ENCODE data around the gene DUOXA2. TPM values are rescaled to one million over a fixed set of nuclear protein-coding genes. Genes with fewer than 3 reads are reported as not detected.
"Not testable (repeated sequence)": the region's sequence is repeated elsewhere in the genome, so short reads cannot be mapped to it uniquely, and the experiment has no call there.

DUOXA2 gene
- total and polyA plus RNA-seq, 4 donors: 0.13 TPM; not detected in 3

- Histone ChIP-seq H3K4me3 (ENCODE audit: low read length in 2 of 2) (no peak overlapping the region), H3K4me1 (ENCODE audit: control insufficient read depth in 1 of 2, insufficient read depth in 2 of 2, low read length in 2 of 2) (no peaks in the 10 kb centered on the region), H3K27me3 (ENCODE audit: control insufficient read depth in 1 of 2, insufficient read depth in 2 of 2, low read length in 1 of 2) (no peaks in the 10 kb centered on the region), H3K36me3 (ENCODE audit: control insufficient read depth in 1 of 2, insufficient read depth in 2 of 2, low read length in 1 of 2) (no peaks in the 10 kb centered on the region), H3K9me3 (ENCODE audit: control insufficient read depth, low read length) (no peaks in the 10 kb centered on the region), H3K27ac (ENCODE audit: low read depth in 1 of 2, low read length in 2 of 2) (no peak overlapping the region)
- intact Hi-C loops (cut with DNase I): no loop called here
- WGBS, 2 donors: 89 to 93% methylated on average over 6 of the region's 6 CpGs
- DNase-seq: peak in 1 of 2 donors; percentile 51
- ATAC-seq (ENCODE audit: low FRiP score): no peak
Measured at GRCh38 chr15:45102226-45102625, 11.9 kb upstream of the DUOXA2 start.

GRCh38 chr15:45104170-45104569 is 10.0 kb upstream of the DUOXA2 start:
- WGBS, 2 donors: 89 to 90% methylated on average over 5 to 9 of the region's 9 CpGs
- peak in 1 of 2 donors; percentile 32 for DNase-seq
- intact Hi-C loops (cut with DNase I); H3K4me1 ChIP-seq (ENCODE audit: control insufficient read depth in 1 of 2, insufficient read depth in 2 of 2, low read length in 2 of 2); H3K4me3 ChIP-seq (ENCODE audit: low read length in 2 of 2); H3K27ac ChIP-seq (ENCODE audit: low read depth in 1 of 2, low read length in 2 of 2); ATAC-seq (ENCODE audit: low FRiP score); H3K36me3 ChIP-seq (ENCODE audit: control insufficient read depth in 1 of 2, insufficient read depth in 2 of 2, low read length in 1 of 2); H3K27me3 ChIP-seq (ENCODE audit: control insufficient read depth in 1 of 2, insufficient read depth in 2 of 2, low read length in 1 of 2); H3K9me3 ChIP-seq (ENCODE audit: control insufficient read depth, low read length): not testable (repeated sequence)

GRCh38 chr15:45105586-45105985 is 8.5 kb upstream of the DUOXA2 start:
- WGBS, 2 donors: 92 to 93% methylated on average over 11 of the region's 11 CpGs
- intact Hi-C loops (cut with DNase I): no loop called here
- ATAC-seq (ENCODE audit: low FRiP score): no peak

GRCh38 chr15:45106002-45106790 is 7.9 kb upstream of the DUOXA2 start:
- no peak overlapping the region for H3K4me3 ChIP-seq (ENCODE audit: low read length in 2 of 2)
- WGBS, 2 donors: 78% methylated on average over 15 of the region's 15 CpGs
- no peaks in the 10 kb centered on the region for H3K36me3 ChIP-seq (ENCODE audit: control insufficient read depth in 1 of 2, insufficient read depth in 2 of 2, low read length in 1 of 2)
- H3K27ac ChIP-seq (ENCODE audit: low read depth in 1 of 2, low read length in 2 of 2): no peak overlapping the region
- no peaks in the 10 kb centered on the region for H3K27me3 ChIP-seq (ENCODE audit: control insufficient read depth in 1 of 2, insufficient read depth in 2 of 2, low read length in 1 of 2)
- ATAC-seq (ENCODE audit: low FRiP score): no peak
- peak in 1 of 2 donors; percentile 59 for DNase-seq
- no peaks in the 10 kb centered on the region for H3K4me1 ChIP-seq (ENCODE audit: control insufficient read depth in 1 of 2, insufficient read depth in 2 of 2, low read length in 2 of 2)
- intact Hi-C loops (cut with DNase I): no loop called here
- H3K9me3 ChIP-seq (ENCODE audit: control insufficient read depth, low read length): no peaks in the 10 kb centered on the region

More at GRCh38 chr15:45105586-45105985, 8.5 kb upstream of the DUOXA2 start:
- no peaks in the 10 kb centered on the region for H3K27me3 ChIP-seq (ENCODE audit: control insufficient read depth in 1 of 2, insufficient read depth in 2 of 2, low read length in 1 of 2)
- no peak overlapping the region for H3K4me3 ChIP-seq (ENCODE audit: low read length in 2 of 2)
- H3K27ac ChIP-seq (ENCODE audit: low read depth in 1 of 2, low read length in 2 of 2): no peak overlapping the region
- no peaks in the 10 kb centered on the region for H3K4me1 ChIP-seq (ENCODE audit: control insufficient read depth in 1 of 2, insufficient read depth in 2 of 2, low read length in 2 of 2)
- H3K9me3 ChIP-seq (ENCODE audit: control insufficient read depth, low read length): no peaks in the 10 kb centered on the region
- DNase-seq: peak in 1 of 2 donors; percentile 53
- H3K36me3 ChIP-seq (ENCODE audit: control insufficient read depth in 1 of 2, insufficient read depth in 2 of 2, low read length in 1 of 2): no peaks in the 10 kb centered on the region

- ATAC-seq (ENCODE audit: low FRiP score) (no peak), DNase-seq (peak in 1 of 2 donors; percentile 68)
- intact Hi-C loops (cut with DNase I): no loop called here
- Histone ChIP-seq H3K36me3 (ENCODE audit: control insufficient read depth in 1 of 2, insufficient read depth in 2 of 2, low read length in 1 of 2) (no peaks in the 10 kb centered on the region), H3K27me3 (ENCODE audit: control insufficient read depth in 1 of 2, insufficient read depth in 2 of 2, low read length in 1 of 2) (no peaks in the 10 kb centered on the region), H3K9me3 (ENCODE audit: control insufficient read depth, low read length) (no peaks in the 10 kb centered on the region), H3K4me1 (ENCODE audit: control insufficient read depth in 1 of 2, insufficient read depth in 2 of 2, low read length in 2 of 2) (no peaks in the 10 kb centered on the region), H3K4me3 (ENCODE audit: low read length in 2 of 2) (no peak overlapping the region), H3K27ac (ENCODE audit: low read depth in 1 of 2, low read length in 2 of 2) (no peak overlapping the region)
- 89 to 95% methylated on average over 10 of the region's 10 CpGs for WGBS, 2 donors
Measured at GRCh38 chr15:45107941-45108630, 6.0 kb upstream of the DUOXA2 start.

GRCh38 chr15:45110256-45110820 is 3.8 kb upstream of the DUOXA2 start:
- Histone ChIP-seq H3K27ac (ENCODE audit: low read depth in 1 of 2, low read length in 2 of 2) (no peak overlapping the region), H3K27me3 (ENCODE audit: control insufficient read depth in 1 of 2, insufficient read depth in 2 of 2, low read length in 1 of 2) (no peaks in the 10 kb centered on the region), H3K36me3 (ENCODE audit: control insufficient read depth in 1 of 2, insufficient read depth in 2 of 2, low read length in 1 of 2) (no peaks in the 10 kb centered on the region), H3K4me3 (ENCODE audit: low read length in 2 of 2) (no peak overlapping the region), H3K9me3 (ENCODE audit: control insufficient read depth, low read length) (no peaks in the 10 kb centered on the region), H3K4me1 (ENCODE audit: control insufficient read depth in 1 of 2, insufficient read depth in 2 of 2, low read length in 2 of 2) (no peaks in the 10 kb centered on the region)
- DNase-seq (peak in 1 of 2 donors; percentile 37), ATAC-seq (ENCODE audit: low FRiP score) (no peak)
- WGBS, 2 donors: 42 to 46% methylated on average over 11 of the region's 11 CpGs
- intact Hi-C loops (cut with DNase I): no loop called here

GRCh38 chr15:45111390-45112142 is 2.6 kb upstream of the DUOXA2 start:
- H3K9me3 ChIP-seq (ENCODE audit: control insufficient read depth, low read length): no peaks in the 10 kb centered on the region
- ATAC-seq (ENCODE audit: low FRiP score) (no peak), DNase-seq (peak in 1 of 2 donors; percentile 73)
- H3K27ac ChIP-seq (ENCODE audit: low read depth in 1 of 2, low read length in 2 of 2): no peak overlapping the region
- WGBS, 2 donors: 5% methylated on average over 35 to 71 of the region's 71 CpGs
- intact Hi-C loops (cut with DNase I): no loop called here
- no peaks in the 10 kb centered on the region for H3K36me3 ChIP-seq (ENCODE audit: control insufficient read depth in 1 of 2, insufficient read depth in 2 of 2, low read length in 1 of 2)
- H3K4me1 ChIP-seq (ENCODE audit: control insufficient read depth in 1 of 2, insufficient read depth in 2 of 2, low read length in 2 of 2): no peaks in the 10 kb centered on the region
- H3K4me3 ChIP-seq (ENCODE audit: low read length in 2 of 2): no peak overlapping the region
- H3K27me3 ChIP-seq (ENCODE audit: control insufficient read depth in 1 of 2, insufficient read depth in 2 of 2, low read length in 1 of 2): no peaks in the 10 kb centered on the region

- no peaks in the 10 kb centered on the region for H3K27me3 ChIP-seq (ENCODE audit: control insufficient read depth in 1 of 2, insufficient read depth in 2 of 2, low read length in 1 of 2)
Measured at GRCh38 chr15:45112143-45112590, 2.0 kb upstream of the DUOXA2 start.

More at GRCh38 chr15:45112143-45112590, 2.0 kb upstream of the DUOXA2 start:
- Histone ChIP-seq H3K9me3 (ENCODE audit: control insufficient read depth, low read length) (no peaks in the 10 kb centered on the region), H3K4me3 (ENCODE audit: low read length in 2 of 2) (no peak overlapping the region), H3K36me3 (ENCODE audit: control insufficient read depth in 1 of 2, insufficient read depth in 2 of 2, low read length in 1 of 2) (no peaks in the 10 kb centered on the region), H3K27ac (ENCODE audit: low read depth in 1 of 2, low read length in 2 of 2) (no peak overlapping the region), H3K4me1 (ENCODE audit: control insufficient read depth in 1 of 2, insufficient read depth in 2 of 2, low read length in 2 of 2) (no peaks in the 10 kb centered on the region)
- WGBS, 2 donors: 4 to 5% methylated on average over 13 of the region's 13 CpGs
- ATAC-seq (ENCODE audit: low FRiP score): no peak
- intact Hi-C loops (cut with DNase I): no loop called here
- DNase-seq: peak in 1 of 2 donors; percentile 67
